Esophagus muscularis mucosa (tissue), 4 donors: Measurements from ENCODE around the gene ORM1.

Experiments used
- CTCF ChIP-seq, 3 experiments: fragments of 200-600 bp in 2 of 3; fragments of 450-650 bp in 1 of 3; sonication (generic) in 2 of 3; IDR thresholded peaks; one replicate each; pipeline ENCODE4 v1.5.1; 2017 to 2019; ENCODE audit warnings: antibody characterized with exemption in 3 of 3, mild to moderate bottlenecking in 2 of 3, moderate library complexity in 1 of 3
- EP300 ChIP-seq: sonication (generic); formaldehyde crosslinking; IDR thresholded peaks from one replicate; pipeline ENCODE4 v1.6.1; 2017; ENCODE audit warnings: antibody characterized with exemption
- POLR2A ChIP-seq: fragments of 450-650 bp; IDR thresholded peaks from one replicate; pipeline ENCODE4 v1.6.1; 2017; ENCODE audit warnings: antibody characterized with exemption, moderate library complexity, mild to moderate bottlenecking, low read depth
- POLR2AphosphoS5 ChIP-seq, 2 donors: sonication (generic); formaldehyde crosslinking; IDR thresholded peaks; one replicate each; pipeline ENCODE4 v1.6.1; 2017; ENCODE audit warnings: antibody characterized with exemption in 2 of 2

GRCh38 chr9:114362394-114362793 lies 39.5 kb downstream of the ORM1 start:
- TF ChIP-seq POLR2AphosphoS5 (IDR thresholded peaks at IDR 0.05): no peak
- TF ChIP-seq CTCF (IDR thresholded peaks at IDR 0.05): no peak
- no peak for TF ChIP-seq EP300
- no peak for TF ChIP-seq POLR2A
